Suprapubic skin (tissue), 4 donors: ENCODE results near the gene VARS1. TPM values are rescaled to one million over a fixed set of nuclear protein-coding genes. Genes with fewer than 3 reads are reported as not detected.
"Not testable (repeated sequence)": the region's sequence is repeated elsewhere in the genome, so short reads cannot be mapped to it uniquely, and the experiment has no call there.

Experiments
- DNase-seq, 2 donors: peaks; one replicate each; pipeline ENCODE4 v3.0.0-alpha.2; 2019; ENCODE audit warnings: low spot score in 2 of 2
- H3K27ac ChIP-seq: fragments of 200-600 bp; sonication (generic); one replicate; pipeline ENCODE4 v1.5.1; 2019
- H3K27me3 ChIP-seq: fragments of 200-600 bp; sonication (generic); one replicate; pipeline ENCODE4 v1.5.1; 2019
- H3K36me3 ChIP-seq: fragments of 200-600 bp; sonication (generic); one replicate; pipeline ENCODE4 v1.5.1; 2019
- H3K4me1 ChIP-seq: fragments of 200-600 bp; sonication (generic); one replicate; pipeline ENCODE4 v1.5.1; 2019
- H3K4me3 ChIP-seq: fragments of 200-600 bp; sonication (generic); one replicate; pipeline ENCODE4 v1.5.1; 2019; ENCODE audit warnings: mild to moderate bottlenecking
- H3K9me3 ChIP-seq: fragments of 200-600 bp; sonication (generic); one replicate; pipeline ENCODE4 v1.5.1; 2019
- EP300 ChIP-seq: sonication (generic); formaldehyde crosslinking; IDR thresholded peaks from one replicate; pipeline ENCODE4 v1.6.1; 2017; ENCODE audit warnings: antibody characterized with exemption
- POLR2A ChIP-seq, 2 donors: fragments of 450-650 bp; IDR thresholded peaks; one replicate each; pipeline ENCODE4 v1.6.1; 2017; ENCODE audit warnings: antibody characterized with exemption in 2 of 2, mild to moderate bottlenecking in 2 of 2, moderate library complexity in 2 of 2
- POLR2AphosphoS5 ChIP-seq, 3 donors: sonication (generic); formaldehyde crosslinking; IDR thresholded peaks; one replicate each; pipeline ENCODE4 v1.6.1; 2017; ENCODE audit warnings: antibody characterized with exemption in 3 of 3
- WGBS: methylation state at CpG from one replicate; pipeline ENCODE4 v1.1.5; 2018; 5-methylcytosine and 5-hydroxymethylcytosine counted together
- total RNA-seq, 4 donors: library from RNA; depleted of rRNA; stranded (reverse); fragments of >200 nt; gene quantifications; one replicate each; pipeline ENCODE4 v1.1.0, GENCODE V29; 2016
- TF ChIP-seq, protein P1 (sequence below), 2 donors: fragments of 200-600 bp in 1 of 2; fragments of 450-650 bp in 1 of 2; sonication (generic) in 1 of 2; IDR thresholded peaks; one replicate each; pipeline ENCODE4 v1.5.1; 2016 to 2019; ENCODE audit warnings: antibody characterized with exemption in 2 of 2, mild to moderate bottlenecking in 1 of 2, moderate library complexity in 1 of 2

VARS1 gene
- total RNA-seq, 4 donors from 2014 or later = 48.8 to 60.0 (median 59.1) TPM

DNA sequence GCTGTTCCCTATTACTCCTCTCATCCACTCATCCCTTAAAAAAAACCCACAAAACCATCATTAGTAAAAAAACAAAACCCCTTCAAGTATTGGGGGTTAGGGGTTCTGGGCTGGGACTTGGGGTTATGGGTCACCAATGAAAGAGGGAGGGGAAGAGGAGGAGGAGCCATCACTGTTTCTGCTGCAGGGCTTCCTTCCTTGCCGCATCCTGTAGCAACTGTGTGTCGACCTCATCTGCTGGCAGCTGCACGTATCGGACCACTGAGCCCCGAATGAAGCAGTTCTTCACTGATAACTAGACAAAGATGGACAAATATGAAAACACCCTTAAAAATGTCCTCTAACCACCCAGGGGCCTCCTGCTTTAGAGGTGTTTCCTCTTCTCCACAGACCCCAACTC, 2.0 kb upstream of the VARS1 start:
- peaks cover 5% of the 10 kb centered on the region for H3K36me3 ChIP-seq
- peaks cover 36% of the 10 kb centered on the region for H3K4me1 ChIP-seq
- no peak for TF ChIP-seq EP300
- no peak for TF ChIP-seq POLR2AphosphoS5 (IDR thresholded peaks at IDR 0.05)
- TF ChIP-seq, protein P1, sequence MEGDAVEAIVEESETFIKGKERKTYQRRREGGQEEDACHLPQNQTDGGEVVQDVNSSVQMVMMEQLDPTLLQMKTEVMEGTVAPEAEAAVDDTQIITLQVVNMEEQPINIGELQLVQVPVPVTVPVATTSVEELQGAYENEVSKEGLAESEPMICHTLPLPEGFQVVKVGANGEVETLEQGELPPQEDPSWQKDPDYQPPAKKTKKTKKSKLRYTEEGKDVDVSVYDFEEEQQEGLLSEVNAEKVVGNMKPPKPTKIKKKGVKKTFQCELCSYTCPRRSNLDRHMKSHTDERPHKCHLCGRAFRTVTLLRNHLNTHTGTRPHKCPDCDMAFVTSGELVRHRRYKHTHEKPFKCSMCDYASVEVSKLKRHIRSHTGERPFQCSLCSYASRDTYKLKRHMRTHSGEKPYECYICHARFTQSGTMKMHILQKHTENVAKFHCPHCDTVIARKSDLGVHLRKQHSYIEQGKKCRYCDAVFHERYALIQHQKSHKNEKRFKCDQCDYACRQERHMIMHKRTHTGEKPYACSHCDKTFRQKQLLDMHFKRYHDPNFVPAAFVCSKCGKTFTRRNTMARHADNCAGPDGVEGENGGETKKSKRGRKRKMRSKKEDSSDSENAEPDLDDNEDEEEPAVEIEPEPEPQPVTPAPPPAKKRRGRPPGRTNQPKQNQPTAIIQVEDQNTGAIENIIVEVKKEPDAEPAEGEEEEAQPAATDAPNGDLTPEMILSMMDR (IDR thresholded peaks at IDR 0.05) = no peak
- no peak for TF ChIP-seq POLR2A (IDR thresholded peaks at IDR 0.05)
- H3K4me3 ChIP-seq = no peak overlapping the region
- H3K27me3 ChIP-seq = no peaks in the 10 kb centered on the region
- DNase-seq = no peak
- WGBS = 46% methylated on average over 5 of the region's 5 CpGs
- H3K9me3 ChIP-seq = no peaks in the 10 kb centered on the region
- no peak overlapping the region for H3K27ac ChIP-seq

DNA sequence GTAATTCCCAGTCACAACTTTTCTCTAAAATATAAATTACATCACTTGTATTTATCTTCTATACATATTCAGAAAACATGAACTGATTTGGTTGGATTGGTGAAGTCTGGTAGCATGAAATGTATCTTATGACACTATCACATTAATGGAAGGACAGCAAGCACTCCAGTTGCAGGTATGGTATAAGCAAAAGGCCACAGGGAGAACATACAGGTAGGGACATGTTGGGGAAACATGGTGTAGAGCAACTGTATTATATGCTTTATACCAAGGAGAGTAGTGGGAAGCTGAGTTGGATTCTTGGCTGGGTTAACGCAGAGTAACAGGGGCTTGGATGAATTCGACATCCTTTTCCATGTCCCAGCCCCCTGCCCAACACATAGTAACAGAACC, 1.4 kb upstream of the VARS1 start:
- Histone ChIP-seq H3K36me3 (peaks cover 9% of the 10 kb centered on the region), H3K4me1 (peaks cover 36% of the 10 kb centered on the region), H3K27me3 (no peaks in the 10 kb centered on the region), H3K4me3 (no peak overlapping the region), H3K9me3 (no peaks in the 10 kb centered on the region), H3K27ac (no peak overlapping the region)
- no peak for TF ChIP-seq POLR2AphosphoS5 (IDR thresholded peaks at IDR 0.05)
- no peak for TF ChIP-seq POLR2A (IDR thresholded peaks at IDR 0.05)
- TF ChIP-seq, protein P1 (IDR thresholded peaks at IDR 0.05) = no peak
- TF ChIP-seq EP300 = no peak
- WGBS = 64% methylated on average over 2 of the region's 2 CpGs
- DNase-seq = no peak

DNA sequence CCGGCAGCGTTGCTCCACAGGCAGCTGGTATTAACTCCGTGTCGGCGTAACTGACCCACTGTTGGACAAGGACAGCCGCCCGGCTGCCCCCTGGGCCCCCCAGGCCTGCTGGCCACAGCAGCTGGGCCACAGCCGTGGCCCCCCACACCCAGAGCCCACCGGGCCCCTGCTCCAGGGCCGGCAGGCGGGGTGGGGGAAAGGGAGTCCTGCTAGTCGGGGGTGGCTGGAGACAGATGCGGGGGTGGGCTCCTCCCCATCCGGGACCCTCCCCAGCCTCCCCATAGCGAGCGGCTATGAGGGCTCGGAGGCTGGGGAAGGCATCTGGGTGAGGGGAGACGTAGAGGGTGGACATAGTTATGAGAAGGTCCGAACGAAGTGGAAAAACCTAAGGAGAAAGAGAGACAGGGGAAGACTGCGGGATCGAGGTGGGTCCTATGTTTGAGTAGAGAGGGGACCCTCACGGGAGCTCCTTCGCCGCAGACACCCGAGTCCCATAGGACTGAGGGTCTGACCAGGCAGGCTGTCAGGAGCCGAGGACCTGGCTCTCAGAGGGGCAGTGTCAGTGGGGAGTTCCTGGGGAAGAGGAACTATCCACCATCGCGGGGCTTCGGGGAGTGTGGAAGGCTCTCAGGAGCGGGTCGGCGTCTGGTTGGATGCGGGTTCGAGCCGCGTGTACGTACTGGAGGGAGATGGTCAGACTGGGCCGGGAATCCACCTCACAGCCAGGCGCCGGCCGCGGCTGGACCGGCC, 511 bp downstream of the VARS1 start:
- Histone ChIP-seq H3K4me3 (peak overlapping the region; percentile 70), H3K36me3 (peaks cover 24% of the 10 kb centered on the region), H3K27me3 (no peaks in the 10 kb centered on the region), H3K27ac (peak overlapping the region; percentile 97), H3K4me1 (peaks cover 43% of the 10 kb centered on the region), H3K9me3 (no peaks in the 10 kb centered on the region)
- TF ChIP-seq POLR2A (IDR thresholded peaks at IDR 0.05) (no peak), EP300 (no peak), POLR2AphosphoS5 (IDR thresholded peaks at IDR 0.05) (no peak)
- TF ChIP-seq, protein P1 (IDR thresholded peaks at IDR 0.05) = no peak
- no peak for DNase-seq
- WGBS = under 1% methylated on average over 36 of the region's 44 CpGs

DNA sequence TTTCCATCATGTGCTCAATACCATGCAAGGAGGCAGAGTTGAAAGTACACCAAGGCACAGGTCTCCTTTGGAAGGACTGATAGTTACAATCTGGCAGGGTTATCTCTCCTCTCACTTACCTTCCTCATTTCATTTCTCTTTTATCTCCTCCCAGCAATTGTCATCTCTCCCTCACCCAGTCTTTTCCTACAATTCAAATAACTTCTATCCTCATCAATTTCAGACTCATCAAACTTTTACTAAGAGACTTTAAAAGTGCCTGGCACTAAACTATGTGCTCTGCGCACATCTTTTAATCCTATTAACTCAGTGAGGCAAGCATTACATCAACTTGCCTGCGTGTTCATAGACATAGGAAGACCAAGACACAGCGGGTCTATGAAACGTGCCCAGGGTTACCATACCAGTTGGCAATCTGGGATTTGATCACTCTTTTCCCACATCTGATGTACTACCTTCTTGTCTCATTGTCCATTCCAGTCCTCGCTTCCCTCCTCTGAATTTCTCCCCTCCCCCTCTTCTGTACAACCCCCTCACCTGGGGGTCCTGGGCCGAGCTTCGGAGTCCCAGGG, 1.2 kb downstream of the VARS1 start:
- peak overlapping the region; percentile 97 for H3K27ac ChIP-seq
- H3K4me1 ChIP-seq = peaks cover 43% of the 10 kb centered on the region
- DNase-seq = no peak
- peak overlapping the region; percentile 70 for H3K4me3 ChIP-seq
- H3K36me3 ChIP-seq = peaks cover 29% of the 10 kb centered on the region
- no peaks in the 10 kb centered on the region for H3K9me3 ChIP-seq
- H3K27me3 ChIP-seq = no peaks in the 10 kb centered on the region
- WGBS = 7% methylated on average over 7 of the region's 7 CpGs
- TF ChIP-seq POLR2A (IDR thresholded peaks at IDR 0.05) (no peak), POLR2AphosphoS5 (IDR thresholded peaks at IDR 0.05) (no peak), EP300 (no peak)
- TF ChIP-seq, protein P1 (IDR thresholded peaks at IDR 0.05) = no peak

DNA sequence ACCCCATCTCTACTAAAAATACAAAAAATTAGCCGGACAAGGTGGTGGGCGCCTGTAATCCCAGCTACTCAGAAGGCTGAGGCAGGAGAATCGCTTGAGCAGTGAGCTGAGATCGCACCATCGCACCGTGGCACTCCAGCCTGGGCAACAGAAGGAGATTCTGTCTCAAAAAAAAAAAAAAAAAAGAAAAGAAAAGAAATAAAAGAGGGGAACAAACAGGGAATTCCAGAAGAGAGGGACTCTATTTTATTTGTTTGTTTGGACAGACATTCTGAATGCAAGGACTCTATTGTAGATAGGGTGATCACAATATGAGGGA, 1.7 kb downstream of the VARS1 start:
- not testable (repeated sequence) for H3K9me3 ChIP-seq, DNase-seq, H3K27me3 ChIP-seq
- H3K4me3 ChIP-seq = peak overlapping the region; percentile 70
- H3K36me3 ChIP-seq = peaks cover 32% of the 10 kb centered on the region
- 89% methylated on average over 6 of the region's 6 CpGs for WGBS
- H3K4me1 ChIP-seq = peaks cover 45% of the 10 kb centered on the region
- H3K27ac ChIP-seq = peak overlapping the region; percentile 97
